Fibroblast of villous mesenchyme (primary cell): ENCODE results near the gene DNAI1. TPM values are rescaled to one million over a fixed set of nuclear protein-coding genes. Genes with fewer than 3 reads are reported as not detected.
"Not testable (repeated sequence)": the region's sequence is repeated elsewhere in the genome, so short reads cannot be mapped to it uniquely, and the experiment has no call there.

ENCODE experiments used
- DNase-seq: peaks from one replicate; pipeline ENCODE4 v3.0.0-alpha.2; 2010; ENCODE audit warnings: low read depth
- H3K4me3 ChIP-seq: 2 replicates; pipeline ENCODE4 v1.5.1; 2011; ENCODE audit warnings: low read depth, mild to moderate bottlenecking, low read length
- CTCF ChIP-seq: IDR thresholded peaks from 2 replicates; pipeline ENCODE4 v1.5.1; 2012; ENCODE audit warnings: low read depth, mild to moderate bottlenecking, low read length; ENCODE audit not compliant: insufficient read depth
- total RNA-seq: library from RNA; depleted of rRNA; stranded (reverse); fragments of >200 nt; gene quantifications from 2 replicates; pipeline ENCODE4 v1.2.3, GENCODE V29; 2012

The DNAI1 gene
- total RNA-seq, 1 donor: under 0.01 TPM

- DNase-seq: no peak
- no peak for TF ChIP-seq CTCF
- H3K4me3 ChIP-seq: no peak overlapping the region
These were observed 6.0 kb downstream of the DNAI1 start for GRCh38 chr9:34464571-34464970.

GRCh38 chr9:34465468-34465867, 6.9 kb downstream of the DNAI1 start:
- DNase-seq: no peak
- no peak for TF ChIP-seq CTCF
- no peak overlapping the region for H3K4me3 ChIP-seq

GRCh38 chr9:34475097-34475496, 16.5 kb downstream of the DNAI1 start:
- TF ChIP-seq CTCF: no peak
- no peak overlapping the region for H3K4me3 ChIP-seq
- no peak for DNase-seq

- H3K4me3 ChIP-seq: no peak overlapping the region
- DNase-seq: no peak
- no peak for TF ChIP-seq CTCF
These were observed 18.9 kb downstream of the DNAI1 start for GRCh38 chr9:34477541-34477940.

GRCh38 chr9:34479431-34479866, 20.8 kb downstream of the DNAI1 start:
- no peak overlapping the region for H3K4me3 ChIP-seq
- no peak for DNase-seq
- no peak for TF ChIP-seq CTCF

- H3K4me3 ChIP-seq, DNase-seq: not testable (repeated sequence)
These were observed 23.0 kb downstream of the DNAI1 start for GRCh38 chr9:34481620-34482019.

GRCh38 chr9:34482746-34483145, 24.1 kb downstream of the DNAI1 start:
- DNase-seq, H3K4me3 ChIP-seq: not testable (repeated sequence)

- no peak overlapping the region for H3K4me3 ChIP-seq
- DNase-seq: no peak
- no peak for TF ChIP-seq CTCF
These were observed 26.1 kb downstream of the DNAI1 start for GRCh38 chr9:34484678-34485077.
